Amniotic epithelial cell (primary cell): ENCODE results near the gene IL23R.
A peak's percentile ranks its signal among the peaks of the same experiment; 100 is the strongest.

Source experiments
- DNase-seq: peaks from one replicate; pipeline ENCODE4 v3.0.0-alpha.2; 2010; ENCODE audit warnings: low read depth

Gene IL23R

GRCh38 chr1:67148516-67149178, 17.6 kb upstream of the IL23R start:
- DNase-seq = no peak

- peak; percentile 85 for DNase-seq
Measured at GRCh38 chr1:67149179-67149770, 17.0 kb upstream of the IL23R start.

DNA sequence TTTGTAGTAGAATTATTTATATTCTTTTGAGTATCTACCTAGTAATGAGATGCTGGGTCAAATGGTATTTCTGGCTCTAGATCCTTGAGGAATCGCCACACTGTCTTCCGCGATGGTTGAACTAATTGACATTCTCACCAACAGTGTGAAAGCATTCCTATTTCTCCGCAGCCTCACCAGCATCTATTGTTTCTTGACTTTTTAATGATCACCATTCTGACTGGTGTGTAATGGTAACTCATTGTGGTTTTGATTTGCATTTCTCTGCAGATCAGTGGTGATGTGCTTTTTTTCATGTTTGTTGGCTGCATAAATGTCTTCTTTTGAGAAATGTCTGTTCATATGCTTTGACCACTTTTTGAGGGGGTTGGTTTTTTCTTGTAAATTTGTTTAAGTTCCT, 15.3 kb upstream of the IL23R start:
- DNase-seq = no peak

DNA sequence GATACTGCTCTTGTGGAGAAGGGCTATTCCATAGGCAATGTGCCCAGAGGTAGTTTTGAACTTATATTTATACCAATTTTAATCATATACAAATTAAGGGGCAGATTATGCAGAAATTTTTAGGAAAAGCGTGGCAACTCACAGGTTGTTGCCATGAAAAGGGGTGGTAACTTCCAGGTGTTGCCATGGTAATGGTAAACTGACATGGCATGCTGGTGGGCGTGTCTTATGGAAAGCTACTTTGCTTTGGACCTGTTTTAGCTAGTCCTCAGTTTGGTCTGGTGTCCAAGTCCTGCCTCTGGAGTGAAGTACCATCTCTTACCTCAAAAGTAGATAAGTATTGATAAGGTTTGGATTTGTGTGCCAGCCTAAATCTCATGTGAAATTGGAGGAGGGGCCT, 7.9 kb upstream of the IL23R start:
- no peak for DNase-seq

GRCh38 chr1:67159233-67159632, 7.0 kb upstream of the IL23R start:
- peak; percentile 22 for DNase-seq

DNA sequence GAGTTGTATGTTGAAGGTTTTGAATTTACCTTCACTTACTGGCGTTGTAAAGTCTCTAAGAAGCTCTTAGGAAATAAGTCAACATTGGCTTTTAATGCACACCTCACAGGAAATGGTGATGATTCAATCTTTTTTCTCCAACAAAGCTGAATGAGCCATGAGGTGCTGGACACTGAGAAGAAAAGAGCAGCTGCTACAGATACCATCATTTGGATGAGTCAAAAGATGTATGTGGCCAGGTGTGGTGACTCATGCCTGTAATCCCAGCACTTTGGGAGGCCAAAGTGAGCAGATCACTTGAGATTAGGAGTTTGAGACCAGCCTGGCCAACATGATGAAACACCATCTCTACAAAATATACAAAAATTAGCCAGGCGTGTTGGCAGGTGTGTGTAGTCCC, 3.3 kb upstream of the IL23R start:
- DNase-seq = peak; percentile 54

DNA sequence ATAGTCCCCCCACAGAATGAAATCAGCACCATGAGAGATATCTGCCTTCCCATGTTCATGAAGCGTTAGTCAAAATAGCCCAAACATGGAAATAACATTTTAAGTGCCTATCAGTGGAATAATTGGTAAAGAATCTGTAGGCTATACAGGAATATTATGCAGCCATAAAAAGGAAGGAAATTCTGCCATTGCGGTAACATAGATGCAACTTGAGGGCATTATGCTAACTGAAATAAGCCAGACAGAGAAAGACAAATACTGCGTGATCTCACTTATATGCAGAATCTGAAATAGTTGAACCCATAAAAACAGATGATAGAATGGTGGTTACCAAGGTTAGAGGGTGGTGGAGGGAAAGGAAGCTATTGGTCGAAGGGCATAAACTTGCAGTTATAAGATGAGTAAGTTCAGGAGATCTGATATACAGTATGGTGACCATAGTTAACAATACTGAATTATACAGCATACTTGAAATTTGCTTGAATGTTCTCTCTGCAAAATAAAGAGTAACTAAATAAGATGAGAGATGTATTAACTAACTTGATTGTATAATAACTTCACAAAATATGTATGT, 699 bp upstream of the IL23R start:
- DNase-seq = no peak

- DNase-seq = no peak
Measured at GRCh38 chr1:67169496-67169895, 3.2 kb downstream of the IL23R start.

- no peak for DNase-seq
Measured at GRCh38 chr1:67169932-67170331, 3.7 kb downstream of the IL23R start.

DNA sequence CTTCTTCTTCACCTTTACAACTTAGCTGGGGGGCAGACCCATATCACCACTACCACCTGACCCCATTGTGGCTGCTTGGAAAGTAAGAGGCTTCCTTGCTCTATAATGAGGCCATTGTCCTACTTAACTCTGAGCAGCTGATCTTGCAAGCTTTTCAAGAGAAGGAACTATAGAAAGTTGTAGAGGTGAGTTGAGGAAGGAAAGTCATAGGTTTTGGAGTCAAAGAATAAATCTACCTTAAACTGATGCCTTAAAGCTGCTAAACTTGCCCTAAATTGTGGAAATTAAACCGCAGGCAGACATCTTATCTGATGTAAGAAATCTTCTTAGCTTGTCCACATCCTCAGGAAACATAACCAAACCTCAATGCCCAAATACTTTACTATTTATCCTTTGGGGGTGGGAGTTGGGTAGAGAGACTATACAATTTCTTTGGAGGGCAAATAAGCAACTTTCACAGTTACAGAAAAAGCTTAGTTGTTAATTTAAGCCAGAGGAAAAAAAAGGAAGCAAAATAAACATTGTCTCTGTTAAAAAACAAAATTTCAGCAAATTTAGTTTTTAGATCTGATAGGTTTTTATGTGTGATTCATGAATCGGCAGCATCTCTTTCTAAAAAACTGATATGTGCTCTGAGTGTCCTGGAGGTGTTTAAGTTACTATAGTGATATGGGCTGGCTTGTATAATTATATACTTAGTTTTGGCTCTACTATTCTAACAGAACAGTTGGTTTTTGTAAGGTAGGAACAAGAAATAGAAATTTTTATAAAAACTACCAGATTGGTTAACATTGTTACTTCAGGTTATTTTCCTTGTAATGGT, 4.7 kb downstream of the IL23R start:
- DNase-seq = no peak

DNA sequence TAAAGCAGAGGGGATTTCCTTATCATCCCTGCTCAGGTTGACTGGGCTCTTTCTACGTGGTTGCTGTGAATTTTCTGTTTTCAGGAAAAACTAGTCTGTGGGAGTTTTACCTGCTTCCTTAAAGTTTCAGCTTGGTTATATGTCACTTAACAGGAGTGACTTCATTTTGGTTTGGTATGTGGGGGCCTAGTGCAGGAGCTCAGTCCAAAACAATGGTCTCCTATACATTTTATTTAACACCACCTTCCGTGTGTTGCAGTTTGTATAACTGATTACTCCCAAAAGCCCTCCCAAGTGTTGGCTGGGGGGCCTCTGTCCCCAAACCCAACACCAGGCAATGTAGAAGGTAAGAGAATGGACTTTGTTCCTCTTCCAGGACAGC, 5.3 kb downstream of the IL23R start:
- DNase-seq = no peak

GRCh38 chr1:67171978-67172377, 5.7 kb downstream of the IL23R start:
- DNase-seq = no peak

DNA sequence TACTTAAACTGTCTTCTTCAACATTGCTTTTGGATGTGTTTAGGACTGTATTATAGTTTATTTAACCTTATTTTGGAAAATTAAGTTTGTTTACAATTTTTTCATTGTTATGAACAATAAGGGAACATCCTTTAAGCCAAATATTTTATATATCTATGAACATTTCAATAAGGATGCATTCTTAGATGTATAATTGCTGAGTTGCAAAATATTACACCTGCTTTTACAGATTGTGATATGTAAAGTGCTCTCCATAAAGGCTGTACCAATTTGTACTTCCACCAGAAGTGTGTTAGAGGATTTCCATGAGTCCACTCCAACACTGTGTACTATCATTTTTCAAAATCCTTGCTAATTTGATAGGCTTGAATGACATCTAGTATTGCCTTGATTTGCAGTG, 7.7 kb downstream of the IL23R start:
- DNase-seq = no peak

DNA sequence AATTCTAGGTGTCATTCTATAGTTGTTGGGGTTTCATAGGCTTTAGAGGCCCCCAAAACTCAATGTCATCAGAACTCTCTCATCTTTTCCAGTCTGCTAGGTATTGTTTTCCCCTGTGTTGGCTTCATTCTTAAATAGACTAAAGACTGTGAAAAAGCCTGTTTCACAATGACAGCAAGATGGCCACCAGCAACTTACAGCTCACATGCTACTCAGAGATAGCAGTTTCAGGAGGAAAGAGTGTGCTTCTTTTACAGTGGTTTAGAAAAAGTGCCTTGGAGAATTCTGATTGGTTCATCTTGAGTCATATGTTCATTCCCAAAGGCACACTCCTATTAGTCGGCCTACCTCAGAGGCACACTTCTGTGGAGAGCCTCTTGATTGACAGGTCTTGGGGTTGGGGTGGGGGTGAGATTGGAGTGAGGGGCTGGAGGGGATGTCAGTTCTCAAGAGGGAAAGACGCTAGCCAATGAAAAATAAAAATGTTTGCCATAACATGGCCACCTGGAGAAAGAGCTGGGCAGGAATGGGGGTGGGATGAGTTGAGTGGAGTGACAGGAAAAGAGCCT, 8.5 kb downstream of the IL23R start:
- DNase-seq = no peak

DNA sequence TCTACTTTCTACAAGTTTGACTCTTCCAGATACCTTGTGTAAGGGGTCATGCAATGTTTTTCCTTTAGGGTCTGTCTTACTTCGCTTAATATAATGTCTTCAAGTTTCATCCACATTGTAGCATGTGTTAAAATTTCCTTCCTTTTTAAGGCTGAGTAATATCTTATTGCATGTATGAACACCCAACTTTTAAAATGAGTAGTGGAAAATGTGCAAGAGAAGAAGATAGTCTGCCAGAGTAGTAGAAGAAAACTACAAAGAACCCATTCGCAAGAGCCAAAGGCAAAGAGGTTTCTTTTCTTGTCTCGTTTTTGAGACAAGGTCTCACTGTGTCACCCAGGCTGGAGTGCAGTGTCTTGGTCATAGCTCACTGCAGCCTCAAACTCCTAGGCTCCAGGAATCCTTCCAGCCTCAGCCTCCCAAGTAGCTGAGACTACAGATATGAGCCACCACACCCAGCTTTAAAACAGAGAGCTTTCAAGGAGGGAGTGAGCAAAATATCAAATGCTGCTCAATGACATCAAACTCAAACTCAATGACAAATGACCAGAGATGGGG, 9.4 kb downstream of the IL23R start:
- no peak for DNase-seq

DNA sequence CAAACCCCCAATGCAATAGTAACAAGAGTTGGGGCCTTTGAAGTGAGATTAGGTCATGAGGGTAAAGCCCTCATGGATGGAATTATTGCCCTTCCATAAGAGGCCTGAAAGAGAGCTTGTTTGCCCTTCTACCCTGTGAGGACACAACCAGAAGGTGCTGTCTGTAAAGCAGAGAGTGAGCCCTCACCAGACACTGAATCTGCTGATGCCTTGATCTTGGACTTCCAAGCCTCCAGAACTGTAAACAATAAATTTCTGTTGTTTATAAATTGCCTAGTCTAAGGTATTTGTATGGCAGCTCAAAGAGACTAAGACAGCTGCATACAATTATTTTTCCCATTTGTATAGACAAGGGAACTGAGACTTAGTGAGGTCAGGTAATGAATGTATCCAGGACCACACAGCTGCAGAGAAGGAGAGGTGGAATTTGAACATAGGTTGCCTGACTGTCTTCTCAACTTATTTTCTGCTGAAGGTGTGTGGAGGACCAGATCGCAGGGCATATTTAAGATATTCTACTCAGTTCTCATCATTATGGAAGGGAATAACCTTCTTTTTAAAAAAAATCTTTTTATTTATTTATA, 18.7 kb downstream of the IL23R start:
- no peak for DNase-seq

GRCh38 chr1:67188137-67188536, 21.9 kb downstream of the IL23R start:
- DNase-seq = no peak

GRCh38 chr1:67189953-67190352, 23.7 kb downstream of the IL23R start:
- DNase-seq = no peak

- DNase-seq = no peak
Measured at GRCh38 chr1:67190410-67190809, 24.2 kb downstream of the IL23R start.

DNA sequence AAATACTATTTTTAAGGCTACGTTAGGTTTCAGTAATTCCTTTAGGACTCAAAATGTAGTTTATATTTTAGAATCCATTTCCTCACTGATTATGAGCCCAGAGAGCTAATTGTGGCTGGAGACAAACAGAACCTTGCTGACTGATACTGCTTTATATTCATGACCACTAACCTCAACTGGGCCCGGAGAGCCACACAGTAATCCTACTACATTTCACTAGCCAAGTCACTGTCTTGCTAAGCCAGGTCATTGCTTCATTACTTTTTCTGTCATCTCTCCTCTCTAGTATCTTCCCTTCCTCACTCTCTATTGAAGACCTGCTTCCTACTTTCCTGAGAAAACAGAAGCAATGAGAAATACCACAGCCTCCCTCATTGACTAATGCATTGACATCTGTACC, 24.7 kb downstream of the IL23R start:
- no peak for DNase-seq

GRCh38 chr1:67191668-67192520, 25.6 kb downstream of the IL23R start:
- peak; percentile 73 for DNase-seq
